K562 (cell line): ENCODE measurements around the gene PFDN2. TPM values are rescaled to one million over a fixed set of nuclear protein-coding genes. Genes with fewer than 3 reads are reported as not detected.

Source experiments
- ATAC-seq: fragments of 200-7000 bp; cut with Tn5 transposase; 3 replicates; pipeline ENCODE4 v1.9.1; 2020; ENCODE audit warnings: moderate library complexity
- BruUV-seq: library from RNA; stranded (reverse); fragments of 400-500 nt; replicated peaks from 2 replicates; lab custom pipeline; 2021; lab: Mats Ljungman, UMichigan
- CTCF ChIA-PET: fragments of 300-600 bp; formaldehyde crosslinking; extraction: SDS; loops from one replicate; lab custom pipeline; 2021; ENCODE audit warnings: low intra/inter-chr PET ratio; lab: Yijun Ruan, JAX
- POLR2A ChIA-PET: fragments of 300-600, 350-650 bp; sonication (Branson Sonifier 250); formaldehyde crosslinking; extraction: SDS; loops from one replicate; lab custom pipeline; 2021; ENCODE audit warnings: antibody characterized with exemption, inconsistent platforms; lab: Yijun Ruan, JAX
- DNase-seq, 4 experiments: peaks; one replicate each; pipeline versions ENCODE4 v3.0.0 to v3.0.0-alpha.2; 2011 to 2018; ENCODE audit warnings: low spot score in 3 of 4, mixed read lengths in 3 of 4; ENCODE audit errors: extremely low read depth in 1 of 4
- FAIRE-seq: peaks from 2 replicates; lab custom pipeline; 2011; peaks lifted over from hg19 to GRCh38; lab: Jason Lieb, UNC
- H2AFZ ChIP-seq: 2 replicates; pipeline ENCODE4 v1.6.0; 2011; ENCODE audit warnings: low read depth, low read length, control low read depth, inconsistent platforms
- H3K27ac ChIP-seq: fragments of 200-600 bp; 3 replicates; pipeline ENCODE4 v1.8.0; 2011; ENCODE audit warnings: low read depth, mild to moderate bottlenecking, control low read depth, inconsistent platforms, low read length, moderate library complexity, mixed read lengths; ENCODE audit errors: extremely low read depth
- H3K27me3 ChIP-seq, 2 experiments: fragments of 300-600 bp in 1 of 2; 2 replicates in 1 of 2; 3 replicates in 1 of 2; pipeline versions ENCODE4 v1.6.0 to v1.8.0; 2011; ENCODE audit warnings: inconsistent platforms in 2 of 2, low read length in 2 of 2, mild to moderate bottlenecking in 1 of 2, mixed read lengths in 1 of 2, moderate library complexity in 1 of 2; ENCODE audit not compliant: control insufficient read depth in 2 of 2, insufficient read depth in 2 of 2
- H3K36me3 ChIP-seq: fragments of 300-600 bp; 3 replicates; pipeline ENCODE4 v1.8.0; 2011; ENCODE audit warnings: mild to moderate bottlenecking, low read length, inconsistent platforms; ENCODE audit not compliant: control insufficient read depth, insufficient read depth
- H3K4me1 ChIP-seq, 2 experiments: fragments of 200-600 bp in 1 of 2; replicated peaks in 1 of 2; 2 replicates in 1 of 2; 3 replicates in 1 of 2; pipeline versions ENCODE4 v1.5.1 to v1.8.0; 2011; ENCODE audit warnings: inconsistent platforms in 2 of 2, low read length in 2 of 2, mild to moderate bottlenecking in 1 of 2, mixed read lengths in 1 of 2, moderate library complexity in 1 of 2; ENCODE audit not compliant: control insufficient read depth in 2 of 2, insufficient read depth in 2 of 2
- H3K4me2 ChIP-seq: 2 replicates; pipeline ENCODE4 v1.6.1; 2011; ENCODE audit warnings: low read length, control low read depth, inconsistent platforms, mixed read lengths; ENCODE audit not compliant: insufficient read depth
- H3K4me3 ChIP-seq: fragments of 200-600 bp; sonication (generic), shearing (Covaris generic); 2 replicates; pipeline ENCODE4 v1.5.1; 2016; ENCODE audit warnings: control low read depth, inconsistent platforms
- H3K79me2 ChIP-seq: fragments of 200-600 bp; 3 replicates; pipeline ENCODE4 v1.8.0; 2011; ENCODE audit warnings: low read length, inconsistent platforms; ENCODE audit not compliant: control insufficient read depth, insufficient read depth
- H3K9ac ChIP-seq, 2 experiments: 2 replicates each; pipeline versions ENCODE4 v1.6.0 to v1.6.1; 2011; ENCODE audit warnings: low read depth in 2 of 2, low read length in 2 of 2, control low read depth in 1 of 2, inconsistent platforms in 1 of 2, mild to moderate bottlenecking in 1 of 2, mixed read lengths in 1 of 2; ENCODE audit not compliant: insufficient read depth in 1 of 2
- H3K9me1 ChIP-seq: one replicate; pipeline ENCODE4 v1.6.0; 2011; ENCODE audit warnings: inconsistent platforms, mild to moderate bottlenecking, low read length, moderate library complexity; ENCODE audit not compliant: control insufficient read depth, insufficient read depth
- H3K9me3 ChIP-seq: replicated peaks from 2 replicates; pipeline ENCODE4 v1.5.1; 2011; ENCODE audit warnings: low read depth, low read length, inconsistent platforms; ENCODE audit not compliant: control insufficient read depth, insufficient read depth
- H4K20me1 ChIP-seq: replicated peaks from 2 replicates; pipeline ENCODE4 v1.6.1; 2011; ENCODE audit warnings: low read length, inconsistent platforms, mixed read lengths; ENCODE audit not compliant: control insufficient read depth, insufficient read depth
- WGBS: fragments of 100-300 bp; shearing (Covaris generic); methylation state at CpG from one replicate; pipeline ENCODE4 v1.1.6; 2016; ENCODE audit warnings: low coverage, mixed read lengths; ENCODE audit not compliant: insufficient coverage; ENCODE audit errors: missing lambda C conversion rate; 5-methylcytosine and 5-hydroxymethylcytosine counted together
- in situ Hi-C: fragments of 300-500 bp; cut with MboI; formaldehyde crosslinking; loops from 4 replicates; pipeline ENCODE4 v1.15.0; 2018; ENCODE audit warnings: inconsistent platforms, mixed read lengths
- intact Hi-C: fragments of 100-400 bp; cut with micrococcal nuclease; formaldehyde crosslinking; loops from 2 replicates; pipeline ENCODE4 v1.14.2; 2022
- polyA plus RNA-seq, 8 experiments: library from polyadenylated mRNA; depleted of rRNA in 4 of 8; stranded (reverse) in 5 of 8; unstranded in 3 of 8; fragments of >200 nt; fragmentation: Nextera tagmentation in 2 of 8; fragmentation: Illumina TruSeq in 1 of 8; extraction: Ambion mirVana in 2 of 8; extraction: Trizol in 1 of 8; gene quantifications; 2 replicates each; pipeline versions ENCODE4 v1.2.1 to v1.2.3, GENCODE V29; 2011 to 2014; ENCODE audit warnings: inconsistent platforms in 1 of 8, missing spikeins in 1 of 8
- total RNA-seq, 7 experiments: library from RNA; depleted of rRNA in 6 of 7; stranded (reverse); fragments of >200 nt in 6 of 7; fragmentation: Illumina TruSeq in 2 of 7; extraction: Trizol in 2 of 7; gene quantifications; 2 replicates each; pipeline versions ENCODE4 v1.2.1 to v1.2.3, GENCODE V29; 2011 to 2021; ENCODE audit warnings: low replicate concordance in 1 of 7
- TF ChIP-seq, protein P1 (sequence below): fragments of 250-450 bp; sonication (Bioruptor Pico); IDR thresholded peaks from 2 replicates; pipeline ENCODE4 v1.5.0; 2020; ENCODE audit warnings: mild to moderate bottlenecking
- TF ChIP-seq, protein P2 (sequence below), 3 experiments: IDR thresholded peaks in 2 of 3; conservative IDR thresholded peaks in 1 of 3; 2 replicates each; pipeline ENCODE4 v1.5.1; 2011 to 2012; ENCODE audit warnings: low read length in 3 of 3, mild to moderate bottlenecking in 3 of 3, control low read depth in 2 of 3, improper control_type of control experiment in 1 of 3, inconsistent platforms in 1 of 3, low read depth in 1 of 3, mixed read lengths in 1 of 3, moderate library complexity in 1 of 3; ENCODE audit not compliant: insufficient read depth in 2 of 3

Gene PFDN2
- total and polyA plus RNA-seq, 9 of the 15 experiments (the other 6 are each of a cell fraction or from before 2014, with no cell fraction given) = 50.2 to 361 (median 144) TPM

DNA sequence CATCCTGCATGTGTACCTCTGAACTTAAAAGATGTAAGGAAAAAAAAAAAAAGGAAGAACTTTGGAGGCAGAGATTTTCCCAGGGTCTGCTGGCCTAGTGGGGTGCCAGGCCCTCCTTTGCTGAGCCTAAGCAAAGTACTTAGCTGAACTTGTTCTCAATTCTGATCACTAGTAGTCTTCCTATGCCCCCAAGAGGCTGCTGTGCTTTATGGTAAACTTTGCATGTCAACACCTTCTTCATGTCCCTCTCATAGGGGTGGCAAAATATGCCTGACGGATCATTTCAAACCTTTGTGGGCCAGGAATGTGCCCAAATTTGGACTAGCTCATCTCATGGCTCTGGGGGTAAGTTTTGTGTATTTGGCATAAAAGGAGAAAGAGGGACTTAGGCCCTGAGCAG, 40.0 kb upstream of the PFDN2 start:
- H3K36me3 ChIP-seq = peaks cover 45% of the 10 kb centered on the region
- H3K9ac ChIP-seq = no peak overlapping the region; a peak in 1 of 4 replicates
- H2AFZ ChIP-seq = no peak overlapping the region
- DNase-seq (no peak), FAIRE-seq (no peak), ATAC-seq (no peak)
- H3K27ac ChIP-seq = no peak overlapping the region
- peaks cover 39 to 48% of the 10 kb centered on the region in 2 experiments for H3K4me1 ChIP-seq
- H3K79me2 ChIP-seq = peaks cover 52% of the 10 kb centered on the region
- H3K9me3 ChIP-seq = no peaks in the 10 kb centered on the region
- no TSS peak for BruUV-seq
- H3K4me3 ChIP-seq = no peak overlapping the region
- intact Hi-C loops = loop anchor here (2.0 kb wide), 1 partner anchor 19 kb away; the partner anchor contains the start of gene B4GALT3
- 83% methylated on average over 1 of the region's 1 CpG for WGBS
- no peaks in the 10 kb centered on the region for H4K20me1 ChIP-seq
- no peak overlapping the region for H3K4me2 ChIP-seq
- H3K9me1 ChIP-seq = no peaks in the 10 kb centered on the region
- TF ChIP-seq, protein P1, sequence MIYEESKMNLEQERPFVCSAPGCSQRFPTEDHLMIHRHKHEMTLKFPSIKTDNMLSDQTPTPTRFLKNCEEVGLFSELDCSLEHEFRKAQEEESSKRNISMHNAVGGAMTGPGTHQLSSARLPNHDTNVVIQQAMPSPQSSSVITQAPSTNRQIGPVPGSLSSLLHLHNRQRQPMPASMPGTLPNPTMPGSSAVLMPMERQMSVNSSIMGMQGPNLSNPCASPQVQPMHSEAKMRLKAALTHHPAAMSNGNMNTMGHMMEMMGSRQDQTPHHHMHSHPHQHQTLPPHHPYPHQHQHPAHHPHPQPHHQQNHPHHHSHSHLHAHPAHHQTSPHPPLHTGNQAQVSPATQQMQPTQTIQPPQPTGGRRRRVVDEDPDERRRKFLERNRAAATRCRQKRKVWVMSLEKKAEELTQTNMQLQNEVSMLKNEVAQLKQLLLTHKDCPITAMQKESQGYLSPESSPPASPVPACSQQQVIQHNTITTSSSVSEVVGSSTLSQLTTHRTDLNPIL (CRISPR knock-in tag) = no peak
- TF ChIP-seq, protein P2, sequence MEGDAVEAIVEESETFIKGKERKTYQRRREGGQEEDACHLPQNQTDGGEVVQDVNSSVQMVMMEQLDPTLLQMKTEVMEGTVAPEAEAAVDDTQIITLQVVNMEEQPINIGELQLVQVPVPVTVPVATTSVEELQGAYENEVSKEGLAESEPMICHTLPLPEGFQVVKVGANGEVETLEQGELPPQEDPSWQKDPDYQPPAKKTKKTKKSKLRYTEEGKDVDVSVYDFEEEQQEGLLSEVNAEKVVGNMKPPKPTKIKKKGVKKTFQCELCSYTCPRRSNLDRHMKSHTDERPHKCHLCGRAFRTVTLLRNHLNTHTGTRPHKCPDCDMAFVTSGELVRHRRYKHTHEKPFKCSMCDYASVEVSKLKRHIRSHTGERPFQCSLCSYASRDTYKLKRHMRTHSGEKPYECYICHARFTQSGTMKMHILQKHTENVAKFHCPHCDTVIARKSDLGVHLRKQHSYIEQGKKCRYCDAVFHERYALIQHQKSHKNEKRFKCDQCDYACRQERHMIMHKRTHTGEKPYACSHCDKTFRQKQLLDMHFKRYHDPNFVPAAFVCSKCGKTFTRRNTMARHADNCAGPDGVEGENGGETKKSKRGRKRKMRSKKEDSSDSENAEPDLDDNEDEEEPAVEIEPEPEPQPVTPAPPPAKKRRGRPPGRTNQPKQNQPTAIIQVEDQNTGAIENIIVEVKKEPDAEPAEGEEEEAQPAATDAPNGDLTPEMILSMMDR (IDR thresholded peaks at IDR 0.05 in 2 of 3, conservative IDR thresholded peaks at IDR 0.05 in 1 of 3; ENCODE audit: insufficient read depth in 2 of 3, low read depth in 1 of 3, low read length in 3 of 3) = peak in 2 of 3 experiments; percentile 11 to 21; a peak in 1 of 6 replicates
- TF ChIP-seq, all 486 proteins: peak for 1
- in situ Hi-C loops = no loop called here
- ChIA-PET CTCF (interaction anchor here (0.6 kb wide), 1 partner anchor 322 kb away, joined by 3 read pairs; no protein-coding TSS in a partner anchor), POLR2A (interaction anchor here (0.6 to 2.2 kb wide), 9 partner anchors 8 to 450 kb away, joined by 3 to 10 read pairs (median 3); partner anchors contain the start of genes DEDD and PPOX)
- no peaks in the 10 kb centered on the region for H3K27me3 ChIP-seq
